Bronchial epithelial cell (primary cell): ENCODE results near the gene SLFN12L. TPM values are rescaled to one million over a fixed set of nuclear protein-coding genes. Genes with fewer than 3 reads are reported as not detected.
A peak's percentile ranks its signal among the peaks of the same experiment; 100 is the strongest.
"Not testable (repeated sequence)": the region's sequence is repeated elsewhere in the genome, so short reads cannot be mapped to it uniquely, and the experiment has no call there.

Experiments used
- DNase-seq: peaks from one replicate; pipeline ENCODE4 v3.0.0-alpha.2; 2010; ENCODE audit warnings: low read depth
- FAIRE-seq: peaks from 2 replicates; lab custom pipeline; 2011; peaks lifted over from hg19 to GRCh38; lab: Jason Lieb, UNC
- H3K27me3 ChIP-seq: 2 replicates; pipeline ENCODE4 v1.5.1; 2011; ENCODE audit warnings: low read length; ENCODE audit not compliant: control insufficient read depth, insufficient read depth
- H3K36me3 ChIP-seq: 2 replicates; pipeline ENCODE4 v1.5.1; 2011; ENCODE audit warnings: low read length; ENCODE audit not compliant: control insufficient read depth, insufficient read depth
- H3K4me3 ChIP-seq: 2 replicates; pipeline ENCODE4 v1.5.1; 2011; ENCODE audit warnings: mild to moderate bottlenecking, low read depth, low read length, control low read depth
- total RNA-seq: library from RNA; depleted of rRNA; stranded (reverse); fragments of >200 nt; gene quantifications from 2 replicates; pipeline ENCODE4 v1.2.1, GENCODE V29; 2014
- TF ChIP-seq, protein P1 (sequence below): IDR thresholded peaks from 2 replicates; pipeline ENCODE4 v1.5.1; 2011; ENCODE audit warnings: mild to moderate bottlenecking, moderate library complexity, low read length, control low read depth, inconsistent platforms; ENCODE audit not compliant: insufficient read depth, severe bottlenecking

SLFN12L gene
- total RNA-seq, 1 donor from 2014 or later = under 0.01 TPM

GRCh38 chr17:35534576-35535093, 2.8 kb downstream of the SLFN12L start:
- no peak overlapping the region for H3K4me3 ChIP-seq
- TF ChIP-seq, protein P1, sequence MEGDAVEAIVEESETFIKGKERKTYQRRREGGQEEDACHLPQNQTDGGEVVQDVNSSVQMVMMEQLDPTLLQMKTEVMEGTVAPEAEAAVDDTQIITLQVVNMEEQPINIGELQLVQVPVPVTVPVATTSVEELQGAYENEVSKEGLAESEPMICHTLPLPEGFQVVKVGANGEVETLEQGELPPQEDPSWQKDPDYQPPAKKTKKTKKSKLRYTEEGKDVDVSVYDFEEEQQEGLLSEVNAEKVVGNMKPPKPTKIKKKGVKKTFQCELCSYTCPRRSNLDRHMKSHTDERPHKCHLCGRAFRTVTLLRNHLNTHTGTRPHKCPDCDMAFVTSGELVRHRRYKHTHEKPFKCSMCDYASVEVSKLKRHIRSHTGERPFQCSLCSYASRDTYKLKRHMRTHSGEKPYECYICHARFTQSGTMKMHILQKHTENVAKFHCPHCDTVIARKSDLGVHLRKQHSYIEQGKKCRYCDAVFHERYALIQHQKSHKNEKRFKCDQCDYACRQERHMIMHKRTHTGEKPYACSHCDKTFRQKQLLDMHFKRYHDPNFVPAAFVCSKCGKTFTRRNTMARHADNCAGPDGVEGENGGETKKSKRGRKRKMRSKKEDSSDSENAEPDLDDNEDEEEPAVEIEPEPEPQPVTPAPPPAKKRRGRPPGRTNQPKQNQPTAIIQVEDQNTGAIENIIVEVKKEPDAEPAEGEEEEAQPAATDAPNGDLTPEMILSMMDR = no peak
- DNase-seq = no peak
- H3K27me3 ChIP-seq = no peaks in the 10 kb centered on the region
- FAIRE-seq = no peak
- no peaks in the 10 kb centered on the region for H3K36me3 ChIP-seq

- no peak for DNase-seq
- FAIRE-seq = no peak
- no peaks in the 10 kb centered on the region for H3K36me3 ChIP-seq
- TF ChIP-seq, protein P1 = no peak
- no peaks in the 10 kb centered on the region for H3K27me3 ChIP-seq
- H3K4me3 ChIP-seq = no peak overlapping the region
Observed at GRCh38 chr17:35531160-35531559, 6.3 kb downstream of the SLFN12L start.

- Histone ChIP-seq H3K27me3 (no peaks in the 10 kb centered on the region), H3K4me3 (no peak overlapping the region), H3K36me3 (no peaks in the 10 kb centered on the region)
- DNase-seq (no peak), FAIRE-seq (no peak)
- TF ChIP-seq, protein P1 = no peak
Observed at GRCh38 chr17:35529866-35530265, 7.6 kb downstream of the SLFN12L start.

- not testable (repeated sequence) for H3K36me3 ChIP-seq, FAIRE-seq, H3K4me3 ChIP-seq, H3K27me3 ChIP-seq, DNase-seq
Observed at GRCh38 chr17:35529326-35529725, 8.2 kb downstream of the SLFN12L start.

GRCh38 chr17:35523296-35523695, 14.2 kb downstream of the SLFN12L start:
- Histone ChIP-seq H3K27me3 (peaks cover 3% of the 10 kb centered on the region), H3K4me3 (no peak overlapping the region), H3K36me3 (no peaks in the 10 kb centered on the region)
- FAIRE-seq = no peak
- TF ChIP-seq, protein P1 = no peak
- no peak for DNase-seq

- DNase-seq = peak; percentile 51
- H3K4me3 ChIP-seq, FAIRE-seq, H3K27me3 ChIP-seq, H3K36me3 ChIP-seq: not testable (repeated sequence)
Observed at GRCh38 chr17:35521654-35522256, 15.7 kb downstream of the SLFN12L start.

GRCh38 chr17:35521150-35521549, 16.3 kb downstream of the SLFN12L start:
- Histone ChIP-seq H3K4me3 (no peak overlapping the region), H3K36me3 (no peaks in the 10 kb centered on the region), H3K27me3 (peaks cover 6% of the 10 kb centered on the region)
- TF ChIP-seq, protein P1 = no peak
- no peak for FAIRE-seq
- DNase-seq = no peak
